ENCODE data around the gene E2F7.

Gene E2F7

DNA sequence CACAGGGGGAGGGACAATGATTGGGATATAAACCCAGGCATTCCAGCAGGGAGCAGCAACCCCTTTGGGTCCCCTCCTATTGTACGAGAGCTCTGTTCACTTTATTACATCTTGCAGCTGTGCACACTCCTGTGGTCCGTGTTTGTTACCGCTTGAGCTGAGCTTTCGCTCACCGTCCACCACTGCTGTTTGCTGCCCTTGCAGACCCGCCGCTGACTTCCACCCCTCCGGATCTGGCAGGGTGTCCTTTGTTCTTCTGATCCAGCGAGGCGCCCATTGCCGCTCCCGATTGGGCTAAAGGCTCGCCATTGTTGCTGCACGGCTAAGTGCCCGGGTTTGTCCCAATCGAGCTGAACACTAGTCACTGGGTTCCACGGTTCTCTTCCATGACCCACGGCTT is 64.1 kb downstream of the E2F7 start:
- Histone ChIP-seq H4K20me1 (ENCODE audit: control insufficient read depth, insufficient read depth, low read depth, low read length) (no peaks in the 10 kb centered on the region), H3K4me1 (ENCODE audit: control insufficient read depth, low read length) (no peaks in the 10 kb centered on the region), H3K36me3 (ENCODE audit: control insufficient read depth, low read length) (no peaks in the 10 kb centered on the region), H3K27me3 (ENCODE audit: control insufficient read depth, low read length) (peaks cover 11% of the 10 kb centered on the region; the same call in 1 of the 2 replicates), H3K9me2 (replicated peaks; ENCODE audit: control insufficient read depth, low read length) (no peaks in the 10 kb centered on the region), H3K27ac (ENCODE audit: low read depth, low read length) (no peak overlapping the region), H3F3A (ENCODE audit: control insufficient read depth, insufficient read depth) (no peaks in the 10 kb centered on the region), H3K4me2 (ENCODE audit: low read length) (no peak overlapping the region), H3K9me3 (ENCODE audit: control insufficient read depth, insufficient read depth, low read length) (no peaks in the 10 kb centered on the region), H3K4me3 (ENCODE audit: low read length) (no peak overlapping the region), H3K79me2 (ENCODE audit: control insufficient read depth, low read length) (no peaks in the 10 kb centered on the region)
- TF ChIP-seq, protein P1, sequence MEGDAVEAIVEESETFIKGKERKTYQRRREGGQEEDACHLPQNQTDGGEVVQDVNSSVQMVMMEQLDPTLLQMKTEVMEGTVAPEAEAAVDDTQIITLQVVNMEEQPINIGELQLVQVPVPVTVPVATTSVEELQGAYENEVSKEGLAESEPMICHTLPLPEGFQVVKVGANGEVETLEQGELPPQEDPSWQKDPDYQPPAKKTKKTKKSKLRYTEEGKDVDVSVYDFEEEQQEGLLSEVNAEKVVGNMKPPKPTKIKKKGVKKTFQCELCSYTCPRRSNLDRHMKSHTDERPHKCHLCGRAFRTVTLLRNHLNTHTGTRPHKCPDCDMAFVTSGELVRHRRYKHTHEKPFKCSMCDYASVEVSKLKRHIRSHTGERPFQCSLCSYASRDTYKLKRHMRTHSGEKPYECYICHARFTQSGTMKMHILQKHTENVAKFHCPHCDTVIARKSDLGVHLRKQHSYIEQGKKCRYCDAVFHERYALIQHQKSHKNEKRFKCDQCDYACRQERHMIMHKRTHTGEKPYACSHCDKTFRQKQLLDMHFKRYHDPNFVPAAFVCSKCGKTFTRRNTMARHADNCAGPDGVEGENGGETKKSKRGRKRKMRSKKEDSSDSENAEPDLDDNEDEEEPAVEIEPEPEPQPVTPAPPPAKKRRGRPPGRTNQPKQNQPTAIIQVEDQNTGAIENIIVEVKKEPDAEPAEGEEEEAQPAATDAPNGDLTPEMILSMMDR (IDR thresholded peaks at IDR 0.05; ENCODE audit: low read depth, low read length, poor library complexity, severe bottlenecking): no peak
- no peak for TF ChIP-seq EZH2phosphoT487 (IDR thresholded peaks at IDR 0.05; ENCODE audit: borderline replicate concordance, low read length)

DNA sequence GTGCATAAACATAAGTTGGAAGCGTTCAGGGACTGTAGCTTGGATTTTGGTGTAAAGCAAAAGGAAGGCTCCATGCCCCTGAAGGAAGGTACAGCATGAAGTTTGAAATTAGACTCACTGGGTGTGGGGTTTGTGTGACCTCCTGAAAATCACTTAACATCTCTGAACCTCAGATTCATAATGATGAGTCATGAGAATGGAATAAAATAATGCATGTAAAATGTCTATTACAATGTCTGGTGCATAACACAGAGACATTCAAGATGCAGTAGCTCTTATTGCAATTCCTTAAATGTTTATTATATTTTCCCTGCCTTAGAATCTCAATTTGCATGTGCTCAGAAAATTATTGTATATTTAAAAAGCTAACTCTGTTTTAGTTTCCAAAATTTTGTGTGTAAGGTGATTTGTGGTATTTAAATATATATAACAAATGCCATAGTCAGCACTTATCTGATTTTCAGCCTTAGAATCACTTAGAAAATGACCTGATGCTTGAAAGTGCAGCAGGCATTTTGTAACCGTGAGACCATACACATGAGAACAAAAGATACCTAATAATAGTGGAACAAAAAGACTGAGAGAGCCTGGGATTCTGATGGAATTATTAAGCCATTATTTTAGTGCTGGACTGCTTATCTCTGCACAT is 66.3 kb downstream of the E2F7 start:
- Histone ChIP-seq H3K4me1 (ENCODE audit: control insufficient read depth, low read length) (no peaks in the 10 kb centered on the region), H3K9me3 (ENCODE audit: control insufficient read depth, insufficient read depth, low read length) (no peaks in the 10 kb centered on the region), H3K27me3 (ENCODE audit: control insufficient read depth, low read length) (0 out of 2 replicates have a peak, but pooled peaks cover 3% of the 10 kb centered on the region), H3K4me3 (ENCODE audit: low read length) (no peak overlapping the region), H3F3A (ENCODE audit: control insufficient read depth, insufficient read depth) (no peaks in the 10 kb centered on the region), H4K20me1 (ENCODE audit: control insufficient read depth, insufficient read depth, low read depth, low read length) (no peaks in the 10 kb centered on the region), H3K9me2 (replicated peaks; ENCODE audit: control insufficient read depth, low read length) (no peaks in the 10 kb centered on the region), H3K4me2 (ENCODE audit: low read length) (no peak overlapping the region), H3K79me2 (ENCODE audit: control insufficient read depth, low read length) (no peaks in the 10 kb centered on the region), H3K27ac (ENCODE audit: low read depth, low read length) (no peak overlapping the region), H3K36me3 (ENCODE audit: control insufficient read depth, low read length) (no peaks in the 10 kb centered on the region)
- TF ChIP-seq, protein P1 (IDR thresholded peaks at IDR 0.05; ENCODE audit: low read depth, low read length, poor library complexity, severe bottlenecking): no peak
- no peak for TF ChIP-seq EZH2phosphoT487 (IDR thresholded peaks at IDR 0.05; ENCODE audit: borderline replicate concordance, low read length)

DNA sequence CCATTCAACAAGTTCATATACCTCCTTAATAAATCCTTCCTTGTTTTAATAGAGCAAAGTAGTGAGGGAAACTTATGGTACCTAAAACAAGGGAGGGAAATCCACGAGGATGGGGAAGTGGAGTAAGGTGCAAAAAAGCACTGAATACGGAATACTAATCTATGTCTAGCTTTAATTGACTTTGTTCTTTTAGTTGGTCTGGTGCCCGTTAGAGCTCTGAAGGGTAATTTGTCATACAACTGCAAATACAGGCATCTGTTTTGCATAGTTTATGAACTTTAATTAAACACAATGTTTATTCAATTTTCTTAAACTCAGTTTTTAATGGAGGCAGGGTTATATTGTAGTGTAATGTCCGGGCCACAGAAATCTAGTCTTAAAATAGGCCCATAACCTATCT is 67.0 kb downstream of the E2F7 start:
- Histone ChIP-seq H3K4me3 (ENCODE audit: low read length) (no peak overlapping the region), H3K4me1 (ENCODE audit: control insufficient read depth, low read length) (no peaks in the 10 kb centered on the region), H3F3A (ENCODE audit: control insufficient read depth, insufficient read depth) (no peaks in the 10 kb centered on the region), H3K79me2 (ENCODE audit: control insufficient read depth, low read length) (no peaks in the 10 kb centered on the region), H3K4me2 (ENCODE audit: low read length) (no peak overlapping the region), H3K9me3 (ENCODE audit: control insufficient read depth, insufficient read depth, low read length) (no peaks in the 10 kb centered on the region), H3K27me3 (ENCODE audit: control insufficient read depth, low read length) (0 out of 2 replicates have a peak, but pooled peaks cover 3% of the 10 kb centered on the region), H3K36me3 (ENCODE audit: control insufficient read depth, low read length) (no peaks in the 10 kb centered on the region), H4K20me1 (ENCODE audit: control insufficient read depth, insufficient read depth, low read depth, low read length) (no peaks in the 10 kb centered on the region), H3K9me2 (replicated peaks; ENCODE audit: control insufficient read depth, low read length) (no peaks in the 10 kb centered on the region), H3K27ac (ENCODE audit: low read depth, low read length) (no peak overlapping the region)
- TF ChIP-seq, protein P1 (IDR thresholded peaks at IDR 0.05; ENCODE audit: low read depth, low read length, poor library complexity, severe bottlenecking): no peak
- TF ChIP-seq EZH2phosphoT487 (IDR thresholded peaks at IDR 0.05; ENCODE audit: borderline replicate concordance, low read length): no peak

All from DOHH2 (cell line).